ENCODE results near the gene OSBPL6. TPM values are rescaled to one million over a fixed set of nuclear protein-coding genes. Genes with fewer than 3 reads are reported as not detected.
A peak's percentile ranks its signal among the peaks of the same experiment; 100 is the strongest.

Gene OSBPL6
- total and polyA plus RNA-seq, 2 of the 13 experiments (the other 11 are each of a cell fraction or from before 2014, with no cell fraction given): 0.03 to 0.11 TPM

GRCh38 chr2:178331474-178332432, 137.4 kb downstream of the OSBPL6 start (continued):
- TF ChIP-seq ZNF431 (CRISPR knock-in tag; IDR thresholded peaks at IDR 0.05; ENCODE audit: borderline replicate concordance, low read depth) (no peak), NFE2L1 (CRISPR knock-in tag; IDR thresholded peaks at IDR 0.05; ENCODE audit: borderline replicate concordance) (no peak), SETDB1 (CRISPR knock-in tag; IDR thresholded peaks at IDR 0.05; ENCODE audit: borderline replicate concordance) (no peak), GATA4 (IDR thresholded peaks at IDR 0.05; ENCODE audit: borderline replicate concordance, low read depth) (no peak), SIN3A (IDR thresholded peaks at IDR 0.05; ENCODE audit: borderline replicate concordance, low read depth, low read length) (no peak), ATF1 (CRISPR knock-in tag; IDR thresholded peaks at IDR 0.05) (no peak), TOPORS (CRISPR knock-in tag; IDR thresholded peaks at IDR 0.05) (no peak), KDM6A (CRISPR knock-in tag; IDR thresholded peaks at IDR 0.05; ENCODE audit: low read depth) (no peak), EED (CRISPR knock-in tag; IDR thresholded peaks at IDR 0.05) (no peak), BCL3 (CRISPR knock-in tag; IDR thresholded peaks at IDR 0.05) (no peak), CEBPG (CRISPR knock-in tag; IDR thresholded peaks at IDR 0.05) (peak; percentile 57), ZNF264 (CRISPR knock-in tag; IDR thresholded peaks at IDR 0.05) (no peak), ZSCAN31 (CRISPR knock-in tag; IDR thresholded peaks at IDR 0.05; ENCODE audit: low read depth) (no peak), ZNF44 (CRISPR knock-in tag; IDR thresholded peaks at IDR 0.05) (no peak), ZNF850 (CRISPR knock-in tag; conservative IDR thresholded peaks at IDR 0.05) (no peak), ZNF670 (CRISPR knock-in tag; IDR thresholded peaks at IDR 0.05; ENCODE audit: borderline replicate concordance) (no peak), ZNF101 (CRISPR knock-in tag; IDR thresholded peaks at IDR 0.05; ENCODE audit: borderline replicate concordance, low read depth) (no peak), EP300 (IDR thresholded peaks at IDR 0.05; ENCODE audit: low read depth in 2 of 2, low read length in 2 of 2) (peak in 1 of 2 experiments; percentile 53; a peak in 1 of 4 replicates), EP300 (CRISPR knock-in tag; IDR thresholded peaks at IDR 0.05; ENCODE audit: borderline replicate concordance) (no peak), KDM3A (CRISPR knock-in tag; IDR thresholded peaks at IDR 0.05; ENCODE audit: low read depth) (no peak), ZNF550 (CRISPR knock-in tag; IDR thresholded peaks at IDR 0.05; ENCODE audit: borderline replicate concordance) (no peak), ZNF672 (CRISPR knock-in tag; IDR thresholded peaks at IDR 0.05) (no peak), KDM2A (CRISPR knock-in tag; IDR thresholded peaks at IDR 0.05; ENCODE audit: borderline replicate concordance, low read depth) (no peak), TRIM24 (CRISPR knock-in tag; IDR thresholded peaks at IDR 0.05) (no peak), ZSCAN12 (CRISPR knock-in tag; IDR thresholded peaks at IDR 0.05) (no peak), GPN1 (CRISPR knock-in tag; IDR thresholded peaks at IDR 0.05; ENCODE audit: borderline replicate concordance) (no peak), HIVEP1 (CRISPR knock-in tag; IDR thresholded peaks at IDR 0.05) (no peak), HNF4G (IDR thresholded peaks at IDR 0.05; ENCODE audit: borderline replicate concordance, low read depth, low read length) (peak; percentile 72; the same call in 1 of the 2 replicates), HNF4G (CRISPR knock-in tag; IDR thresholded peaks at IDR 0.05; ENCODE audit: borderline replicate concordance, low read depth) (no peak), FOXP4 (CRISPR knock-in tag; IDR thresholded peaks at IDR 0.05) (no peak)
